SU-DHL-6 (cell line): ENCODE data around the gene DCTN2.
"Not testable (repeated sequence)": the region's sequence is repeated elsewhere in the genome, so short reads cannot be mapped to it uniquely, and the experiment has no call there.

Experiments used
- EZH2phosphoT487 ChIP-seq: fragments of 200-600 bp; sonication (generic), shearing (Covaris generic); conservative IDR thresholded peaks from 2 replicates; pipeline ENCODE4 v1.6.1; 2018; ENCODE audit warnings: mild to moderate bottlenecking, antibody characterized with exemption, low read length, moderate library complexity, mixed read lengths
- TF ChIP-seq, protein P1 (sequence below): fragments of 200-600 bp; sonication (generic); IDR thresholded peaks from one replicate; pipeline ENCODE4 v1.5.1; 2017; ENCODE audit warnings: antibody characterized with exemption, mild to moderate bottlenecking, low read length, moderate library complexity; ENCODE audit not compliant: insufficient read depth, poor library complexity, severe bottlenecking

GRCh38 chr12:57502311-57502969 is 44.6 kb downstream of the DCTN2 start:
- TF ChIP-seq, protein P1, sequence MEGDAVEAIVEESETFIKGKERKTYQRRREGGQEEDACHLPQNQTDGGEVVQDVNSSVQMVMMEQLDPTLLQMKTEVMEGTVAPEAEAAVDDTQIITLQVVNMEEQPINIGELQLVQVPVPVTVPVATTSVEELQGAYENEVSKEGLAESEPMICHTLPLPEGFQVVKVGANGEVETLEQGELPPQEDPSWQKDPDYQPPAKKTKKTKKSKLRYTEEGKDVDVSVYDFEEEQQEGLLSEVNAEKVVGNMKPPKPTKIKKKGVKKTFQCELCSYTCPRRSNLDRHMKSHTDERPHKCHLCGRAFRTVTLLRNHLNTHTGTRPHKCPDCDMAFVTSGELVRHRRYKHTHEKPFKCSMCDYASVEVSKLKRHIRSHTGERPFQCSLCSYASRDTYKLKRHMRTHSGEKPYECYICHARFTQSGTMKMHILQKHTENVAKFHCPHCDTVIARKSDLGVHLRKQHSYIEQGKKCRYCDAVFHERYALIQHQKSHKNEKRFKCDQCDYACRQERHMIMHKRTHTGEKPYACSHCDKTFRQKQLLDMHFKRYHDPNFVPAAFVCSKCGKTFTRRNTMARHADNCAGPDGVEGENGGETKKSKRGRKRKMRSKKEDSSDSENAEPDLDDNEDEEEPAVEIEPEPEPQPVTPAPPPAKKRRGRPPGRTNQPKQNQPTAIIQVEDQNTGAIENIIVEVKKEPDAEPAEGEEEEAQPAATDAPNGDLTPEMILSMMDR = not testable (repeated sequence)
- not testable (repeated sequence) for TF ChIP-seq EZH2phosphoT487
